H9 (cell line): ENCODE measurements around the gene EPS15. TPM values are rescaled to one million over a fixed set of nuclear protein-coding genes. Genes with fewer than 3 reads are reported as not detected.

ENCODE experiments used
- DNase-seq: peaks from one replicate; pipeline ENCODE4 v3.0.0-alpha.2; 2017
- H2AFZ ChIP-seq: one replicate; pipeline ENCODE4 v1.6.1; 2013; ENCODE audit warnings: mild to moderate bottlenecking, low read length, control low read depth, moderate library complexity
- H2AK5ac ChIP-seq: 2 replicates; pipeline ENCODE4 v1.6.1; 2013; ENCODE audit warnings: low read length, control low read depth, mixed read lengths; ENCODE audit not compliant: insufficient read length
- H2BK120ac ChIP-seq: one replicate; pipeline ENCODE4 v1.6.1; 2013; ENCODE audit warnings: low read depth, mild to moderate bottlenecking, low read length, control low read depth, inconsistent platforms; ENCODE audit not compliant: poor library complexity, severe bottlenecking
- H2BK12ac ChIP-seq: 2 replicates; pipeline ENCODE4 v1.6.1; 2013; ENCODE audit warnings: low read length, control low read depth, mixed read lengths, low read depth; ENCODE audit not compliant: insufficient read length
- H2BK15ac ChIP-seq: 2 replicates; pipeline ENCODE4 v1.6.1; 2013; ENCODE audit warnings: low read depth, low read length, control low read depth
- H2BK20ac ChIP-seq: one replicate; pipeline ENCODE4 v1.6.1; 2013; ENCODE audit warnings: low read depth, mild to moderate bottlenecking, low read length, control low read depth, inconsistent platforms; ENCODE audit not compliant: poor library complexity, severe bottlenecking
- H2BK5ac ChIP-seq: 2 replicates; pipeline ENCODE4 v1.6.1; 2013; ENCODE audit warnings: low read length, control low read depth, mixed read lengths; ENCODE audit not compliant: insufficient read length
- H3K14ac ChIP-seq: 2 replicates; pipeline ENCODE4 v1.6.1; 2013; ENCODE audit warnings: low read length, control low read depth; ENCODE audit not compliant: insufficient read depth
- H3K18ac ChIP-seq: 2 replicates; pipeline ENCODE4 v1.6.1; 2013; ENCODE audit warnings: low read depth, mild to moderate bottlenecking, mixed read lengths, low read length, control low read depth; ENCODE audit not compliant: insufficient read length
- H3K23ac ChIP-seq: 2 replicates; pipeline ENCODE4 v1.6.1; 2013; ENCODE audit warnings: low read length, control low read depth, mixed read lengths, low read depth; ENCODE audit not compliant: insufficient read length
- H3K23me2 ChIP-seq: 2 replicates; pipeline ENCODE4 v1.6.1; 2013; ENCODE audit warnings: low read depth, mild to moderate bottlenecking, mixed read lengths, low read length, control low read depth; ENCODE audit not compliant: insufficient read length, poor library complexity, severe bottlenecking
- H3K27ac ChIP-seq: 2 replicates; pipeline ENCODE4 v1.5.1; 2013; ENCODE audit warnings: low read length, control low read depth, mixed read lengths, low read depth; ENCODE audit not compliant: insufficient read length
- H3K27me3 ChIP-seq: 2 replicates; pipeline ENCODE4 v1.6.1; 2013; ENCODE audit warnings: low read length, control low read depth, inconsistent platforms; ENCODE audit not compliant: insufficient read depth
- H3K4ac ChIP-seq: 2 replicates; pipeline ENCODE4 v1.6.1; 2013; ENCODE audit warnings: low read depth, mild to moderate bottlenecking, control low read depth, inconsistent platforms, low read length, moderate library complexity
- H3K4me1 ChIP-seq: 2 replicates; pipeline ENCODE4 v1.6.1; 2013; ENCODE audit warnings: low read length, control low read depth, inconsistent platforms; ENCODE audit not compliant: insufficient read depth
- H3K4me2 ChIP-seq: 2 replicates; pipeline ENCODE4 v1.6.1; 2013; ENCODE audit warnings: low read length, control low read depth, mixed read lengths; ENCODE audit not compliant: insufficient read length, insufficient read depth
- H3K56ac ChIP-seq: 2 replicates; pipeline ENCODE4 v1.6.1; 2013; ENCODE audit warnings: low read depth, mild to moderate bottlenecking, mixed read lengths, low read length, control low read depth; ENCODE audit not compliant: insufficient read length
- H3K79me1 ChIP-seq: 2 replicates; pipeline ENCODE4 v1.6.1; 2013; ENCODE audit warnings: low read depth, mild to moderate bottlenecking, moderate library complexity, low read length, control low read depth, inconsistent platforms; ENCODE audit not compliant: insufficient read depth, poor library complexity, severe bottlenecking
- H3K79me2 ChIP-seq: 2 replicates; pipeline ENCODE4 v1.6.1; 2013; ENCODE audit warnings: low read length, control low read depth, inconsistent platforms; ENCODE audit not compliant: insufficient read depth
- H3K9ac ChIP-seq: 2 replicates; pipeline ENCODE4 v1.6.1; 2013; ENCODE audit warnings: low read length, control low read depth, mixed read lengths; ENCODE audit not compliant: insufficient read length; ENCODE audit errors: extremely low read depth
- H3K9me3 ChIP-seq: one replicate; pipeline ENCODE4 v1.6.1; 2013; ENCODE audit warnings: low read depth, low read length, inconsistent platforms; ENCODE audit not compliant: control insufficient read depth
- H3T11ph ChIP-seq: one replicate; pipeline ENCODE4 v1.6.1; 2013; ENCODE audit warnings: mild to moderate bottlenecking, low read length, control low read depth, inconsistent platforms
- H4K20me1 ChIP-seq: one replicate; pipeline ENCODE4 v1.6.1; 2013; ENCODE audit not compliant: control insufficient read depth, insufficient read length, insufficient read depth
- H4K5ac ChIP-seq: 2 replicates; pipeline ENCODE4 v1.6.1; 2013; ENCODE audit warnings: low read depth, mild to moderate bottlenecking, mixed read lengths, low read length, control low read depth; ENCODE audit not compliant: insufficient read length
- H4K8ac ChIP-seq: replicated peaks from 2 replicates; pipeline ENCODE4 v1.6.1; 2013; ENCODE audit warnings: low read length, control low read depth, mixed read lengths, low read depth; ENCODE audit not compliant: insufficient read length
- H4K91ac ChIP-seq: 2 replicates; pipeline ENCODE4 v1.6.1; 2013; ENCODE audit warnings: low read depth, mild to moderate bottlenecking, moderate library complexity, mixed read lengths, low read length, control low read depth; ENCODE audit not compliant: insufficient read length
- H3K27ac Mint-ChIP-seq, 3 experiments: 2 replicates in 2 of 3; 3 replicates in 1 of 3; pipeline ENCODE4 v1.8.0; 2020 to 2021; ENCODE audit warnings: mixed read lengths in 3 of 3, mild to moderate bottlenecking in 1 of 3, moderate library complexity in 1 of 3
- H3K27me3 Mint-ChIP-seq: 2 replicates; pipeline ENCODE4 v1.8.0; 2021; ENCODE audit warnings: low read depth, mild to moderate bottlenecking, moderate library complexity, mixed read lengths
- H3K36me3 Mint-ChIP-seq, 3 experiments: 2 replicates in 2 of 3; 3 replicates in 1 of 3; pipeline ENCODE4 v1.8.0; 2020 to 2021; ENCODE audit warnings: low read depth in 3 of 3, mixed read lengths in 3 of 3; ENCODE audit not compliant: insufficient read depth in 1 of 3
- H3K4me1 Mint-ChIP-seq, 2 experiments: 2 replicates each; pipeline ENCODE4 v1.8.0; 2020; ENCODE audit warnings: mixed read lengths in 2 of 2
- H3K4me3 Mint-ChIP-seq, 2 experiments: 2 replicates in 1 of 2; 3 replicates in 1 of 2; pipeline ENCODE4 v1.8.0; 2020 to 2021; ENCODE audit warnings: mild to moderate bottlenecking in 2 of 2, mixed read lengths in 2 of 2, moderate library complexity in 1 of 2
- H3K9me3 Mint-ChIP-seq, 2 experiments: 2 replicates in 1 of 2; 3 replicates in 1 of 2; pipeline ENCODE4 v1.8.0; 2020; ENCODE audit warnings: mild to moderate bottlenecking in 2 of 2, mixed read lengths in 2 of 2, moderate library complexity in 1 of 2
- WGBS: extraction: QIAGEN DNeasy Blood & Tissue Kit; methylation state at CpG from one replicate; pipeline ENCODE4 v1.1.7; 2013; ENCODE audit warnings: missing lambda C conversion rate, low lambda C conversion rate, mixed read lengths; ENCODE audit not compliant: insufficient read length; ENCODE audit errors: extremely low coverage; 5-methylcytosine and 5-hydroxymethylcytosine counted together
- total RNA-seq: library from RNA; stranded (reverse); gene quantifications from 2 replicates; pipeline ENCODE4 v1.2.1, GENCODE V29; 2021
- TF ChIP-seq, protein P1 (sequence below): fragments of 200-600 bp; sonication (generic); conservative IDR thresholded peaks from 3 replicates; pipeline ENCODE4 v1.8.0; 2021; ENCODE audit warnings: antibody characterized with exemption, mild to moderate bottlenecking

Gene EPS15
- total RNA-seq, 1 experiment from 2014 or later: 44.1 TPM

DNA sequence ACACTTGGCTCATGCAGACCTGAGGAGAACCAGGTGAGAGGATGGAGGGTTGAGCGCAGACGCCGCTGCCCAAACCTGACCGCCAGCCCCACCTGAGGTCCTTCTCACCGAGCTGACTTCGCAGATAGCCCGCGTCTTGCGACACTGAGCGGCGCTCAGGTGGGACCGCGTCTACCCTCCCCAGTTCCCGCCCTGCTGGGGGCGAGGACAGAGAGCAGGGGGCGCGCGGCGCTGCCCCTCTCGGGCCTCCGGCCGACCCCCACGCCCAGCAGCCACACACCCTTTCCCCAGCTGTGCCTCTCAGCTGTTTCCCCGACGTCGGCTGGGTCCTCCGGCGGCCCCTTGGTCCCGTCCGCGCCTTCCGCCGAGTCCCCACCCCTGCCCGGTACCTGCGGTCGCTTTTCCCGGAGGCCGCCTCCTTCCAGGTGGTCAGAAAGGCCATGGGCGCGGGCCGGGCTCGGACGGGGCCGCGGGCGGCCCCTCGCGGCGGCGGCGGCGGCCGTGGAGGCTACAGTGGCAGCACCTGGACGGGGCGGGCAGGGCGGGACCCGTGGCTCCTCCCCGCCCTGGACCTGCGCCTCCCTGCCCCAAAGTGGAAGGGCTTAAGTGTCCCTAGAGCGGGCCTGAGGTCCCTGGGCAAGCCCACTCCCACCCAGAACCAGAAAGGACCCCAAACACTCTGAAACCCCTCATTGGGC is 174.3 kb downstream of the EPS15 start:
- WGBS: no CpG with 5 or more reads among the region's 60 CpGs
- Histone ChIP-seq H3K4me2 (peak overlapping the region; percentile 78), H2BK12ac (no peak overlapping the region), H3K56ac (no peak overlapping the region), H3K23ac (no peak overlapping the region), H4K20me1 (no peaks in the 10 kb centered on the region), H3K23me2 (peaks cover 9% of the 10 kb centered on the region), H3K27ac (no peak overlapping the region), H3T11ph (no peak overlapping the region), H3K27me3 (no peaks in the 10 kb centered on the region; the same call in 1 of the 2 replicates), H2AK5ac (no peak overlapping the region), H2BK20ac (no peak overlapping the region), H2BK5ac (no peak overlapping the region), H3K18ac (peak overlapping the region; percentile 47), H3K9ac (peak overlapping the region; percentile 36), H3K14ac (peak overlapping the region; percentile 78), H4K8ac (no peak overlapping the region), H3K9me3 (no peaks in the 10 kb centered on the region), H3K4me1 (no peaks in the 10 kb centered on the region), H4K5ac (no peak overlapping the region), H2AFZ (no peak overlapping the region), H4K91ac (no peak overlapping the region), H3K79me2 (no peaks in the 10 kb centered on the region), H2BK120ac (no peak overlapping the region), H3K4ac (no peak overlapping the region), H3K79me1 (no peaks in the 10 kb centered on the region), H2BK15ac (no peak overlapping the region)
- peak; percentile 67 for DNase-seq
- Mint-ChIP-seq H3K27me3 (peaks cover 26% of the 10 kb centered on the region), H3K27ac (no peak overlapping the region), H3K9me3 (no peaks in the 10 kb centered on the region), H3K4me3 (peak overlapping the region; percentile 63 to 73), H3K4me1 (peaks cover 22 to 27% of the 10 kb centered on the region in 2 experiments), H3K36me3 (no peaks in the 10 kb centered on the region; a peak in 1 of 7 replicates)
- TF ChIP-seq, protein P1, sequence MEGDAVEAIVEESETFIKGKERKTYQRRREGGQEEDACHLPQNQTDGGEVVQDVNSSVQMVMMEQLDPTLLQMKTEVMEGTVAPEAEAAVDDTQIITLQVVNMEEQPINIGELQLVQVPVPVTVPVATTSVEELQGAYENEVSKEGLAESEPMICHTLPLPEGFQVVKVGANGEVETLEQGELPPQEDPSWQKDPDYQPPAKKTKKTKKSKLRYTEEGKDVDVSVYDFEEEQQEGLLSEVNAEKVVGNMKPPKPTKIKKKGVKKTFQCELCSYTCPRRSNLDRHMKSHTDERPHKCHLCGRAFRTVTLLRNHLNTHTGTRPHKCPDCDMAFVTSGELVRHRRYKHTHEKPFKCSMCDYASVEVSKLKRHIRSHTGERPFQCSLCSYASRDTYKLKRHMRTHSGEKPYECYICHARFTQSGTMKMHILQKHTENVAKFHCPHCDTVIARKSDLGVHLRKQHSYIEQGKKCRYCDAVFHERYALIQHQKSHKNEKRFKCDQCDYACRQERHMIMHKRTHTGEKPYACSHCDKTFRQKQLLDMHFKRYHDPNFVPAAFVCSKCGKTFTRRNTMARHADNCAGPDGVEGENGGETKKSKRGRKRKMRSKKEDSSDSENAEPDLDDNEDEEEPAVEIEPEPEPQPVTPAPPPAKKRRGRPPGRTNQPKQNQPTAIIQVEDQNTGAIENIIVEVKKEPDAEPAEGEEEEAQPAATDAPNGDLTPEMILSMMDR: peak; percentile 40; the same call in 2 of the 3 replicates
